K562 (cell line): Measurements from ENCODE around the gene SCG3. TPM values are rescaled to one million over a fixed set of nuclear protein-coding genes. Genes with fewer than 3 reads are reported as not detected.

Experiments
- ARID1B ChIP-seq: fragments of 450-650 bp; IDR thresholded peaks from 2 replicates; pipeline ENCODE4 v1.6.1; 2016; ENCODE audit warnings: antibody characterized with exemption, mild to moderate bottlenecking, inconsistent platforms
- ATF3 ChIP-seq, 2 experiments: fragments of 450-650 bp in 1 of 2; sonication (generic) in 1 of 2; formaldehyde crosslinking in 1 of 2; IDR thresholded peaks in 1 of 2; conservative IDR thresholded peaks in 1 of 2; 2 replicates each; pipeline versions ENCODE4 v1.6.1 to v1.8.1; 2016 to 2023; ENCODE audit warnings: mild to moderate bottlenecking in 2 of 2, moderate library complexity in 2 of 2, inconsistent platforms in 1 of 2, missing genetic modification reagents in 1 of 2
- DNMT1 ChIP-seq: fragments of 450-650 bp; IDR thresholded peaks from 2 replicates; pipeline ENCODE4 v1.6.1; 2016; ENCODE audit warnings: antibody characterized with exemption, mild to moderate bottlenecking
- EP300 ChIP-seq: IDR thresholded peaks from 2 replicates; pipeline ENCODE4 v1.6.1; 2012; ENCODE audit warnings: low read length, improper control_type of control experiment
- GATA2 ChIP-seq: sonication (generic); formaldehyde crosslinking; IDR thresholded peaks from 2 replicates; pipeline ENCODE4 v1.4.0; 2020; ENCODE audit warnings: mild to moderate bottlenecking, missing genetic modification reagents
- MCM2 ChIP-seq: fragments of 450-650 bp; IDR thresholded peaks from 2 replicates; pipeline ENCODE4 v1.6.1; 2017; ENCODE audit warnings: low read depth, mild to moderate bottlenecking
- NFATC3 ChIP-seq: fragments of 450-650 bp; IDR thresholded peaks from 2 replicates; pipeline ENCODE4 v1.6.1; 2017; ENCODE audit warnings: mild to moderate bottlenecking
- NFYB ChIP-seq: IDR thresholded peaks from 2 replicates; pipeline ENCODE4 v1.6.1; 2011; ENCODE audit warnings: mild to moderate bottlenecking, moderate library complexity; ENCODE audit not compliant: insufficient read length; ENCODE audit errors: extremely low read depth
- RBM25 ChIP-seq: fragments of 200-400 bp; formaldehyde crosslinking; IDR thresholded peaks from 2 replicates; pipeline ENCODE4 v1.6.1; 2018; ENCODE audit warnings: low read length, low read depth, moderate library complexity; ENCODE audit not compliant: severe bottlenecking
- SIN3B ChIP-seq: fragments of 450-650 bp; IDR thresholded peaks from 2 replicates; pipeline ENCODE4 v1.6.1; 2017; ENCODE audit warnings: low read depth, mild to moderate bottlenecking, moderate library complexity
- SMAD4 ChIP-seq: fragments of 250-450 bp; sonication (Bioruptor Pico); conservative IDR thresholded peaks from 2 replicates; pipeline ENCODE4 v1.8.0; 2021; ENCODE audit warnings: inconsistent platforms, mild to moderate bottlenecking, moderate library complexity
- SMARCA5 ChIP-seq: fragments of 450-650 bp; IDR thresholded peaks from 2 replicates; pipeline ENCODE4 v1.6.1; 2016
- ZKSCAN8 ChIP-seq: fragments of 200-800 bp; sonication (Bioruptor generic); IDR thresholded peaks from 2 replicates; pipeline ENCODE4 v1.6.1; 2016; ENCODE audit warnings: missing genetic modification characterization, missing compliant biosample characterization
- ZNF212 ChIP-seq: fragments of 450-650 bp; formaldehyde crosslinking; IDR thresholded peaks from 2 replicates; pipeline ENCODE4 v1.4.0; 2020; ENCODE audit warnings: mild to moderate bottlenecking
- ZNF436 ChIP-seq: fragments of 250-450, 450-650 bp; sonication (Bioruptor Pico); formaldehyde crosslinking; IDR thresholded peaks from 2 replicates; pipeline ENCODE4 v1.7.0; 2020; ENCODE audit warnings: mild to moderate bottlenecking
- polyA plus RNA-seq, 8 experiments: library from polyadenylated mRNA; depleted of rRNA in 4 of 8; stranded (reverse) in 5 of 8; unstranded in 3 of 8; fragments of >200 nt; fragmentation: Nextera tagmentation in 2 of 8; fragmentation: Illumina TruSeq in 1 of 8; extraction: Ambion mirVana in 2 of 8; extraction: Trizol in 1 of 8; gene quantifications; 2 replicates each; pipeline versions ENCODE4 v1.2.1 to v1.2.3, GENCODE V29; 2011 to 2014; ENCODE audit warnings: inconsistent platforms in 1 of 8, missing spikeins in 1 of 8
- total RNA-seq, 7 experiments: library from RNA; depleted of rRNA in 6 of 7; stranded (reverse); fragments of >200 nt in 6 of 7; fragmentation: Illumina TruSeq in 2 of 7; extraction: Trizol in 2 of 7; gene quantifications; 2 replicates each; pipeline versions ENCODE4 v1.2.1 to v1.2.3, GENCODE V29; 2011 to 2021; ENCODE audit warnings: low replicate concordance in 1 of 7
- TF ChIP-seq, protein P1 (sequence below): fragments of 250-450 bp; sonication (Bioruptor Pico); IDR thresholded peaks from 2 replicates; pipeline ENCODE4 v1.5.0; 2021; ENCODE audit warnings: mild to moderate bottlenecking, borderline replicate concordance
- TF ChIP-seq, protein P2 (sequence below): sonication (generic); formaldehyde crosslinking; IDR thresholded peaks from 2 replicates; pipeline ENCODE4 v1.5.0; 2020; ENCODE audit warnings: missing genetic modification reagents

The SCG3 gene
- total and polyA plus RNA-seq, 9 of the 15 experiments (the other 6 are each of a cell fraction or from before 2014, with no cell fraction given) = 13.0 to 43.8 (median 21.0) TPM

GRCh38 chr15:51672913-51673857, 8.1 kb upstream of the SCG3 start (continued):
- TF ChIP-seq, protein P1, sequence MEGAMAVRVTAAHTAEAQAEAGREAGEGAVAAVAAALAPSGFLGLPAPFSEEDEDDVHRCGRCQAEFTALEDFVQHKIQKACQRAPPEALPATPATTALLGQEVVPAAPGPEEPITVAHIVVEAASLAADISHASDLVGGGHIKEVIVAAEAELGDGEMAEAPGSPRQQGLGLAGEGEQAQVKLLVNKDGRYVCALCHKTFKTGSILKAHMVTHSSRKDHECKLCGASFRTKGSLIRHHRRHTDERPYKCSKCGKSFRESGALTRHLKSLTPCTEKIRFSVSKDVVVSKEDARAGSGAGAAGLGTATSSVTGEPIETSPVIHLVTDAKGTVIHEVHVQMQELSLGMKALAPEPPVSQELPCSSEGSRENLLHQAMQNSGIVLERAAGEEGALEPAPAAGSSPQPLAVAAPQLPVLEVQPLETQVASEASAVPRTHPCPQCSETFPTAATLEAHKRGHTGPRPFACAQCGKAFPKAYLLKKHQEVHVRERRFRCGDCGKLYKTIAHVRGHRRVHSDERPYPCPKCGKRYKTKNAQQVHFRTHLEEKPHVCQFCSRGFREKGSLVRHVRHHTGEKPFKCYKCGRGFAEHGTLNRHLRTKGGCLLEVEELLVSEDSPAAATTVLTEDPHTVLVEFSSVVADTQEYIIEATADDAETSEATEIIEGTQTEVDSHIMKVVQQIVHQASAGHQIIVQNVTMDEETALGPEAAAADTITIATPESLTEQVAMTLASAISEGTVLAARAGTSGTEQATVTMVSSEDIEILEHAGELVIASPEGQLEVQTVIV = no peak
- TF ChIP-seq NFATC3 (0 out of 2 replicates have a peak, but pooled peaks have one; percentile 61), ARID1B (peak; percentile 61; the same call in 1 of the 2 replicates), GATA2 (CRISPR knock-in tag) (peak; percentile 36; the same call in 1 of the 2 replicates), SIN3B (0 out of 2 replicates have a peak, but pooled peaks have one; percentile 22), NFYB (no peak), EP300 (0 out of 2 replicates have a peak, but pooled peaks have one; percentile 18), MCM2 (no peak), ZKSCAN8 (CRISPR knock-in tag) (peak; percentile 24; the same call in 1 of the 2 replicates), SMARCA5 (peak; percentile 80; the same call in 1 of the 2 replicates), RBM25 (peak; percentile 43), SMAD4 (0 out of 2 replicates have a peak, but pooled peaks have one; percentile 21), ZNF212 (no peak), ZNF436 (peak; percentile 61; the same call in 1 of the 2 replicates), DNMT1 (no peak), ATF3 (IDR thresholded peaks at IDR 0.05) (0 out of 2 replicates have a peak, but pooled peaks have one; percentile 31), ATF3 (CRISPR knock-in tag; conservative IDR thresholded peaks at IDR 0.05) (no peak)
- TF ChIP-seq, protein P2, sequence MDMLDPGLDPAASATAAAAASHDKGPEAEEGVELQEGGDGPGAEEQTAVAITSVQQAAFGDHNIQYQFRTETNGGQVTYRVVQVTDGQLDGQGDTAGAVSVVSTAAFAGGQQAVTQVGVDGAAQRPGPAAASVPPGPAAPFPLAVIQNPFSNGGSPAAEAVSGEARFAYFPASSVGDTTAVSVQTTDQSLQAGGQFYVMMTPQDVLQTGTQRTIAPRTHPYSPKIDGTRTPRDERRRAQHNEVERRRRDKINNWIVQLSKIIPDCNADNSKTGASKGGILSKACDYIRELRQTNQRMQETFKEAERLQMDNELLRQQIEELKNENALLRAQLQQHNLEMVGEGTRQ = no peak
- TF ChIP-seq, all 486 proteins: peak for 35
